ENCODE data around the gene ACTR8. TPM values are rescaled to one million over a fixed set of nuclear protein-coding genes. Genes with fewer than 3 reads are reported as not detected.

Gene ACTR8
- total RNA-seq, 2 donors from 2014 or later: 32.9 to 41.6 TPM

GRCh38 chr3:53836084-53836872, 45.7 kb downstream of the ACTR8 start:
- H3K27me3 ChIP-seq (ENCODE audit: control insufficient read depth, insufficient read depth, low read length, poor library complexity, severe bottlenecking): no peaks in the 10 kb centered on the region
- no peak overlapping the region for H3K9ac ChIP-seq (ENCODE audit: extremely low read depth, low read length, poor library complexity, severe bottlenecking)
- H3K4me3 Mint-ChIP-seq: no peak overlapping the region
- peaks cover 6% of the 10 kb centered on the region for H3K36me3 ChIP-seq (ENCODE audit: control insufficient read depth, insufficient read depth, low read length)
- WGBS, 2 experiments (ENCODE audit: insufficient coverage in 1 of 2, insufficient read length in 1 of 2): 94% methylated on average over 9 of the region's 9 CpGs; no CpG with 5 or more reads in 1 of the 2 experiments
- no peak overlapping the region for H3K4me3 ChIP-seq (ENCODE audit: low read length)
- H3K4me1 ChIP-seq (ENCODE audit: control insufficient read depth, insufficient read depth, low read length): no peaks in the 10 kb centered on the region
- peaks cover 1% of the 10 kb centered on the region for H3K4me1 Mint-ChIP-seq
- peaks cover 27% of the 10 kb centered on the region for H3K36me3 Mint-ChIP-seq (ENCODE audit: low read depth)
- no peaks in the 10 kb centered on the region for H3K27me3 Mint-ChIP-seq (ENCODE audit: insufficient read depth)
- no peaks in the 10 kb centered on the region for H3K9me3 ChIP-seq (ENCODE audit: control insufficient read depth, low read length)
- TF ChIP-seq CTCF (conservative IDR thresholded peaks at IDR 0.05): no peak
- H3K9me3 Mint-ChIP-seq: no peaks in the 10 kb centered on the region
- DNase-seq: peak; percentile 26
- H3K27ac Mint-ChIP-seq: no peak overlapping the region
- no peak overlapping the region for H3K27ac ChIP-seq (ENCODE audit: low read depth, low read length)

GRCh38 chr3:53835257-53835656, 46.7 kb downstream of the ACTR8 start:
- Histone ChIP-seq H3K4me1 (ENCODE audit: control insufficient read depth, insufficient read depth, low read length) (no peaks in the 10 kb centered on the region), H3K27me3 (ENCODE audit: control insufficient read depth, insufficient read depth, low read length, poor library complexity, severe bottlenecking) (no peaks in the 10 kb centered on the region), H3K4me3 (ENCODE audit: low read length) (no peak overlapping the region), H3K9ac (ENCODE audit: extremely low read depth, low read length, poor library complexity, severe bottlenecking) (no peak overlapping the region), H3K9me3 (ENCODE audit: control insufficient read depth, low read length) (no peaks in the 10 kb centered on the region), H3K36me3 (ENCODE audit: control insufficient read depth, insufficient read depth, low read length) (peaks cover 6% of the 10 kb centered on the region), H3K27ac (ENCODE audit: low read depth, low read length) (no peak overlapping the region)
- no peak overlapping the region for H3K27ac Mint-ChIP-seq
- no peak for TF ChIP-seq CTCF (conservative IDR thresholded peaks at IDR 0.05)
- peaks cover 24% of the 10 kb centered on the region for H3K36me3 Mint-ChIP-seq (ENCODE audit: low read depth)
- H3K9me3 Mint-ChIP-seq: no peaks in the 10 kb centered on the region
- no peaks in the 10 kb centered on the region for H3K27me3 Mint-ChIP-seq (ENCODE audit: insufficient read depth)
- no peak for DNase-seq
- H3K4me1 Mint-ChIP-seq: no peaks in the 10 kb centered on the region
- H3K4me3 Mint-ChIP-seq: no peak overlapping the region
- whole genome bisulfite sequencing, 2 experiments (ENCODE audit: insufficient coverage in 1 of 2, insufficient read length in 1 of 2): 93 to 100% methylated on average over 1 of the region's 1 CpG

GRCh38 chr3:53834429-53835095, 47.4 kb downstream of the ACTR8 start:
- Mint-ChIP-seq H3K27me3 (ENCODE audit: insufficient read depth) (no peaks in the 10 kb centered on the region), H3K27ac (peak overlapping the region; percentile 44), H3K36me3 (ENCODE audit: low read depth) (peaks cover 24% of the 10 kb centered on the region), H3K4me1 (no peaks in the 10 kb centered on the region), H3K4me3 (no peak overlapping the region), H3K9me3 (no peaks in the 10 kb centered on the region)
- no peak for TF ChIP-seq CTCF (conservative IDR thresholded peaks at IDR 0.05)
- no peaks in the 10 kb centered on the region for H3K4me1 ChIP-seq (ENCODE audit: control insufficient read depth, insufficient read depth, low read length)
- H3K4me3 ChIP-seq (ENCODE audit: low read length): no peak overlapping the region
- no peak overlapping the region for H3K27ac ChIP-seq (ENCODE audit: low read depth, low read length)
- peaks cover 6% of the 10 kb centered on the region for H3K36me3 ChIP-seq (ENCODE audit: control insufficient read depth, insufficient read depth, low read length)
- WGBS, 2 experiments (ENCODE audit: insufficient coverage in 1 of 2, insufficient read length in 1 of 2): 92 to 93% methylated on average over 6 of the region's 6 CpGs
- H3K9me3 ChIP-seq (ENCODE audit: control insufficient read depth, low read length): no peaks in the 10 kb centered on the region
- DNase-seq: no peak
- H3K9ac ChIP-seq (ENCODE audit: extremely low read depth, low read length, poor library complexity, severe bottlenecking): no peak overlapping the region
- H3K27me3 ChIP-seq (ENCODE audit: control insufficient read depth, insufficient read depth, low read length, poor library complexity, severe bottlenecking): no peaks in the 10 kb centered on the region
